Mesendoderm (in vitro differentiated cells): Measurements from ENCODE around the gene BIK.

Experiments used
- DNase-seq: peaks from one replicate; pipeline ENCODE4 v3.0.0; 2013
- H2AK5ac ChIP-seq: 2 replicates; pipeline ENCODE4 v1.6.1; 2013; ENCODE audit warnings: low read length, inconsistent platforms
- H2BK120ac ChIP-seq: 2 replicates; pipeline ENCODE4 v1.6.1; 2013; ENCODE audit warnings: low read depth, mild to moderate bottlenecking, low read length, moderate library complexity, mixed read lengths
- H2BK15ac ChIP-seq: replicated peaks from 2 replicates; pipeline ENCODE4 v1.6.1; 2013; ENCODE audit warnings: low read depth, mild to moderate bottlenecking, moderate library complexity
- H2BK5ac ChIP-seq: 2 replicates; pipeline ENCODE4 v1.6.1; 2013; ENCODE audit warnings: low read length, inconsistent platforms
- H3K18ac ChIP-seq: 2 replicates; pipeline ENCODE4 v1.6.1; 2013; ENCODE audit warnings: mild to moderate bottlenecking, low read length, mixed read lengths
- H3K23ac ChIP-seq: one replicate; pipeline ENCODE4 v1.6.1; 2013; ENCODE audit warnings: low read length
- H3K27ac ChIP-seq: 2 replicates; pipeline ENCODE4 v1.5.1; 2013; ENCODE audit warnings: low read depth, mild to moderate bottlenecking, inconsistent platforms, low read length, moderate library complexity
- H3K27me3 ChIP-seq: 2 replicates; pipeline ENCODE4 v1.6.1; 2013; ENCODE audit warnings: low read length, control low read depth, mild to moderate bottlenecking, inconsistent platforms; ENCODE audit not compliant: insufficient read depth, poor library complexity
- H3K36me3 ChIP-seq: 2 replicates; pipeline ENCODE4 v1.6.1; 2013; ENCODE audit warnings: low read length, inconsistent platforms; ENCODE audit not compliant: control insufficient read depth, insufficient read depth
- H3K4ac ChIP-seq: one replicate; pipeline ENCODE4 v1.6.1; 2013; ENCODE audit warnings: low read depth, mild to moderate bottlenecking, low read length, moderate library complexity
- H3K4me1 ChIP-seq: 2 replicates; pipeline ENCODE4 v1.6.1; 2013; ENCODE audit warnings: low read depth, low read length, inconsistent platforms; ENCODE audit not compliant: control insufficient read depth
- H3K4me2 ChIP-seq: 2 replicates; pipeline ENCODE4 v1.6.1; 2013; ENCODE audit warnings: low read length
- H3K4me3 ChIP-seq: 2 replicates; pipeline ENCODE4 v1.5.1; 2013; ENCODE audit warnings: mild to moderate bottlenecking, low read length
- H3K56ac ChIP-seq: one replicate; pipeline ENCODE4 v1.6.1; 2013; ENCODE audit warnings: low read length
- H3K79me1 ChIP-seq: 2 replicates; pipeline ENCODE4 v1.6.1; 2013; ENCODE audit warnings: low read length, inconsistent platforms
- H3K79me2 ChIP-seq: 2 replicates; pipeline ENCODE4 v1.6.1; 2013; ENCODE audit warnings: mild to moderate bottlenecking, low read length; ENCODE audit not compliant: control insufficient read depth, insufficient read depth
- H3K9ac ChIP-seq: 2 replicates; pipeline ENCODE4 v1.6.1; 2013; ENCODE audit warnings: low read length, inconsistent platforms
- H4K5ac ChIP-seq: one replicate; pipeline ENCODE4 v1.6.1; 2013; ENCODE audit warnings: low read length
- H4K8ac ChIP-seq: one replicate; pipeline ENCODE4 v1.6.1; 2013; ENCODE audit warnings: low read depth, mild to moderate bottlenecking, control low read depth, low read length, moderate library complexity
- WGBS: extraction: QIAGEN DNeasy Blood & Tissue Kit; methylation state at CpG from one replicate; pipeline ENCODE4 v1.1.7; 2013; ENCODE audit warnings: low lambda C conversion rate, missing lambda C conversion rate; ENCODE audit not compliant: insufficient coverage; ENCODE audit errors: extremely low coverage; 5-methylcytosine and 5-hydroxymethylcytosine counted together

The BIK gene

DNA sequence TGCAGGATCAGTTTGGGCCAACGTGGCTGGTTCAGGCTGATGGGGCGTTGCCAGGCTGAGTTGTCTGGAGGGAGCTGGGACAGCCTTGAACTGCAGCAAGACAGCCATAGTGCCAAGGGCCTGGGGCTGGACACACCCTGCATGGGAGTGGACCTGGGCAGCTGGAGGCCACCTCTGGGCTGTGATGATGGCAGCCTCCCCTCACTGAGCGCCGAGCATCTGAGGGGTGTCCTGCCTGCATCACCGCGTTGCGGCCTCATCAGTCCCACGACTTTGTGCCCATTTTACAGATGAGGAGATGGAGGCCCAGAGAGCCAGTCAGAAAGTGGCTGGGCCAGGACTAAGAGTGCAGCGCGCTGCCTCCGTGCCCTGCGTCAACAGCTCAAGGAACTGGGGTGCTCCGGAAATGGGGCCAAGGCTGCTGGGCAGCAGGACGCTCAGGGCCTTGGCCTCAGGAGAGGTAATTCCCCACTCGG, 40.2 kb downstream of the BIK start:
- Histone ChIP-seq H3K23ac (no peak overlapping the region), H4K5ac (no peak overlapping the region), H3K4ac (no peak overlapping the region), H2BK15ac (no peak overlapping the region), H3K4me2 (peak overlapping the region; percentile 61), H3K27ac (no peak overlapping the region), H2BK120ac (no peak overlapping the region), H3K36me3 (no peaks in the 10 kb centered on the region), H3K79me2 (no peaks in the 10 kb centered on the region), H3K4me1 (no peaks in the 10 kb centered on the region), H3K4me3 (peak overlapping the region; percentile 16), H3K9ac (peak overlapping the region; percentile 54), H3K79me1 (no peaks in the 10 kb centered on the region), H3K56ac (peak overlapping the region; percentile 90), H3K18ac (no peak overlapping the region), H3K27me3 (no peaks in the 10 kb centered on the region), H4K8ac (no peak overlapping the region), H2AK5ac (no peak overlapping the region), H2BK5ac (no peak overlapping the region)
- WGBS: no CpG with 5 or more reads among the region's 15 CpGs
- no peak for DNase-seq

DNA sequence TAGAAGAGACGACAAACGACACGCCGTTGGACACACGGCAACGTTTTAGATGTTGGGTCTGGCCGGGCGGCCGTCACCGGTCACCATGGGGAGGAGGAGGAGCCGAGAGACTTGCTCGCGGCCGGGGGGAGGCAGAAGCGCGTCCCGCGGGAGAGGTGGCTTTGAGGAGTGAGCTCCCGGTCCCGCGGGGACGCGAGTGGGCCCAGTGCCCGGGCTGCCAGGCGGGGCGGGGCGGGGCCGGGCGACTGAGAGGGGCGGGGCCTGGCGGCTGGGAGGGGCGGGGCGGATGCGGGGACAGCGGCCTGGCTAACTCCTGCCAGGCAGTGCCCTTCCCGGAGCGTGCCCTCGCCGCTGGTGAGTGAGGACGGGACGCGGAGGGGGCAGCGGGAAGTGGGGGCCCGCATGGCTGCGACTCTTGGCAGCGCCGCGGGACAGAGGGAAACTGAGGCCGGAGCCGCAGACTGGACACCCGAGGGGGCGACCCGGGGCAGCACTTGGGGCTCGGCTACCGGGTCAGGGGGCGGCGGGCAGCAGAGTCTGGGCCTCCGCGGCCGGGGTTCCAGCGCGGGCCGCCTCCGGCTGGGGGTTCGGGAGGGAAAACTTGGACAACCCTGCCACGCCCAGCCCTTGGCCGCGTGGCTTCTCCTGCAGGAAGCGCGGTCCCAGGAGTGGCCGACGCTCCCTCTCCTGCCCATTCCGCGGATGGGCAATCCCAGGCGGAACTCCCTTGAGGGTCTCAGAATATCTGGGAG, 40.9 kb downstream of the BIK start, which contains the start of gene TSPO:
TSPO (plus strand) TSS at position 309 of the 752 bp plus-strand sequence. CDS start 7,680 bp downstream, outside the sequence.
- no CpG with 5 or more reads among the region's 75 CpGs for WGBS
- H2BK15ac ChIP-seq: no peak within 1 kb of the TSS
- peak; percentile 9 for DNase-seq
- no peak within 1 kb of the TSS for H2BK5ac ChIP-seq
- no peak within 1 kb of the TSS for H3K27ac ChIP-seq
- no peaks in the 10 kb centered on the region for H3K36me3 ChIP-seq
- no peak within 1 kb of the TSS for H2BK120ac ChIP-seq
- H3K9ac ChIP-seq: peak within 1 kb of the TSS; percentile 73
- H3K4me3 ChIP-seq: peak within 1 kb of the TSS; percentile 30
- H3K4ac ChIP-seq: no peak within 1 kb of the TSS
- no peaks in the 10 kb centered on the region for H3K27me3 ChIP-seq
- no peak within 1 kb of the TSS for H4K5ac ChIP-seq
- no peaks in the 10 kb centered on the region for H3K79me1 ChIP-seq
- no peak within 1 kb of the TSS for H4K8ac ChIP-seq
- H2AK5ac ChIP-seq: peak within 1 kb of the TSS; percentile 24
- H3K4me2 ChIP-seq: peak within 1 kb of the TSS; percentile 70
- no peaks in the 10 kb centered on the region for H3K79me2 ChIP-seq
- no peaks in the 10 kb centered on the region for H3K4me1 ChIP-seq
- no peak within 1 kb of the TSS for H3K18ac ChIP-seq
- peak within 1 kb of the TSS; percentile 90 for H3K56ac ChIP-seq
- H3K23ac ChIP-seq: no peak within 1 kb of the TSS

DNA sequence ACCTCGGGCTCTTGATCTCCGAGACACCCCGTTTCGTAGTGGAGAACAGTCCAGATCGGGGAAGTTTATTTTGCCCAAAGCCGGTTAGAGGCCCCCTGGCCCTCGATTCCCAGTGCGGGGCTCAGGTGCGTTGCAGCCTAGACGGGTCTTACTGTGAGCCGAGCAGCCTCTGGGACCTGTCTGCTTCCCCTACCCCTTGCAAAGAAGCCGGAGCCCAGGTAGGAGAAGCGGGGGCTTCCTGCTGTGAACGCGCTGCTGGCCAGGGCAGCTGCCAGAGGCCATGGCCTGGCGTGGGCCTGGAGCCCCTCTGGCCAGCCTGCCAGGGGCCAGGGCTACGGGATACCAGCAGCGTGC, 41.4 kb downstream of the BIK start:
- Histone ChIP-seq H2BK120ac (no peak overlapping the region), H4K5ac (no peak overlapping the region), H3K27me3 (no peaks in the 10 kb centered on the region), H3K79me1 (no peaks in the 10 kb centered on the region), H2BK15ac (no peak overlapping the region), H3K27ac (no peak overlapping the region), H3K4me1 (no peaks in the 10 kb centered on the region), H3K4me2 (peak overlapping the region; percentile 70), H3K9ac (peak overlapping the region; percentile 56), H2BK5ac (no peak overlapping the region), H3K79me2 (no peaks in the 10 kb centered on the region), H3K23ac (no peak overlapping the region), H3K18ac (no peak overlapping the region), H3K36me3 (no peaks in the 10 kb centered on the region), H3K4me3 (no peak overlapping the region), H2AK5ac (peak overlapping the region; percentile 24), H3K56ac (peak overlapping the region; percentile 90), H4K8ac (no peak overlapping the region), H3K4ac (no peak overlapping the region)
- peak; percentile 19 for DNase-seq
- no CpG with 5 or more reads among the region's 18 CpGs for WGBS

DNA sequence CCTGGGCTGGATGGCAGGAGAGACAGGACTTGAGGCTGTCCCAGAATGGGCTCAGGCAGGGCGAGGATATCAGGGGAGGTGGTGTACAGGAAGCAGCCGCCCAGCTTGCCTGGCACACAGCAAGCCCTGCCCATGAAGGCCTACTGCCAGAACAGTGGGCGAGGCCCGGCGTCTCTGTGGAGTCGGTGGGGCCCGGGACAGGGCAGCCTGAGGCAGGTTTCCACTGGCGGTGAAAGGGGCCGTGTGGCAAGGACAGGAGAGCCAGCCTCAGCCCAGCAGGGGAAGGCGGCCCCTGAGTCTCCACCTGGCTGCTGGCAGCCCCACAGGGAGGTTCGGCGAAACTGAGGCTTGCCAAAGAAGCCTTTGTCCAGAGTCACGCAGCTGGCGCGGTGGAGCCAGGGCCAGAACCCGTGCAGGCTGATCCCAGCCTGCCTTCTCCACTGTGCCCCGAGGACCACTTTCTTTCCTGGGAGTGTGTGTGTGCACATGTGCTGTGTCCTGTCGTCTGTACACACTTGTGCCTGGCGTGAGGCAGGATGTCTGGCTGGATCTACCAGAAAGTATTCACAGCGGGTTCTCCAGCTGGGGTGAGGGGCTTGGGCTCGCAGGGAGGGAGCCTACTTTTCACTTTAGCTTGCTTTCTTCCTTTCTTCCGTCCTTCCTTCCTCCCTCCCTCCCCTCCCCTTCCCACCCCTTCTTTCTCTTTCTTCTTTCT, 42.0 kb downstream of the BIK start:
- Histone ChIP-seq H4K8ac (no peak overlapping the region), H3K79me2 (no peaks in the 10 kb centered on the region), H2BK5ac (no peak overlapping the region), H3K27ac (no peak overlapping the region), H3K36me3 (no peaks in the 10 kb centered on the region), H2BK15ac (no peak overlapping the region), H2BK120ac (no peak overlapping the region), H2AK5ac (peak overlapping the region; percentile 24), H4K5ac (no peak overlapping the region), H3K4me1 (no peaks in the 10 kb centered on the region), H3K18ac (no peak overlapping the region), H3K9ac (peak overlapping the region; percentile 56), H3K56ac (peak overlapping the region; percentile 90), H3K27me3 (no peaks in the 10 kb centered on the region), H3K4me3 (no peak overlapping the region), H3K79me1 (no peaks in the 10 kb centered on the region), H3K4ac (no peak overlapping the region), H3K23ac (no peak overlapping the region), H3K4me2 (peak overlapping the region; percentile 45)
- WGBS: no CpG with 5 or more reads among the region's 22 CpGs
- DNase-seq: peak; percentile 11

DNA sequence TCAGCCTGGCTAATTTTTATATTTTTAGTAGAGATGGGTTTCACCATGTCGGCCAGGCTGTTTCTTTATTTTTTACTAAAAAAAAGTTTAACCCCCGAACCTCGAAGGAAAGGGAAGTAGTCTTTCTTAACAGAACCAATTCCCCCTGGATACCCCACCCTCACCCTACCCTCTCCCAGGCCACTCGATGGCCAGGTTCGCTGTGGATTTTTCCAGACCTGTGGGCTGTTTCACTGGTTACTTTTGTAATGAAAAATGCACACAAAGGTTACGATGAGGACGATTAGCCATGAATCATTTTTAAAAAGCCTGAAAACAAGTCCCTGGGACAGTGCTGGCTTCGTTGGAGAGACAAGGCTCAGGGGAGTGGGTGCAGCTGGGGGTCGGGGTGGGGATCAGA, 43.3 kb downstream of the BIK start:
- Histone ChIP-seq H3K4me3 (no peak overlapping the region), H3K4me2 (no peak overlapping the region), H3K79me2 (no peaks in the 10 kb centered on the region), H2BK15ac (no peak overlapping the region), H4K5ac (no peak overlapping the region), H3K27ac (no peak overlapping the region), H2BK120ac (no peak overlapping the region), H2AK5ac (no peak overlapping the region), H3K36me3 (no peaks in the 10 kb centered on the region), H2BK5ac (no peak overlapping the region), H3K79me1 (no peaks in the 10 kb centered on the region), H3K4me1 (no peaks in the 10 kb centered on the region), H3K23ac (no peak overlapping the region), H4K8ac (no peak overlapping the region), H3K56ac (no peak overlapping the region), H3K9ac (no peak overlapping the region), H3K4ac (no peak overlapping the region), H3K27me3 (no peaks in the 10 kb centered on the region), H3K18ac (no peak overlapping the region)
- no CpG with 5 or more reads among the region's 9 CpGs for WGBS
- DNase-seq: no peak
